Fibroblast of lung (primary cell): ENCODE data around the gene C8B. TPM values are rescaled to one million over a fixed set of nuclear protein-coding genes. Genes with fewer than 3 reads are reported as not detected.

Experiments used
- DNase-seq, 2 donors: peaks; one replicate each; pipeline versions ENCODE4 v3.0.0 to v3.0.0-alpha.2; 2010; ENCODE audit warnings: low read depth in 2 of 2
- H2AFZ ChIP-seq: 2 replicates; pipeline ENCODE4 v1.5.1; 2012; ENCODE audit warnings: low read length, control low read depth, inconsistent platforms
- H3K27ac ChIP-seq: 2 replicates; pipeline ENCODE4 v1.5.1; 2011; ENCODE audit warnings: low read length, control low read depth; ENCODE audit not compliant: insufficient read depth
- H3K27me3 ChIP-seq: 2 replicates; pipeline ENCODE4 v1.5.1; 2011; ENCODE audit warnings: mild to moderate bottlenecking, low read length; ENCODE audit not compliant: control insufficient read depth, insufficient read depth
- H3K36me3 ChIP-seq: 2 replicates; pipeline ENCODE4 v1.5.1; 2011; ENCODE audit warnings: low read length; ENCODE audit not compliant: control insufficient read depth, insufficient read depth
- H3K4me1 ChIP-seq: 2 replicates; pipeline ENCODE4 v1.5.1; 2011; ENCODE audit warnings: low read length; ENCODE audit not compliant: control insufficient read depth, insufficient read depth; ENCODE audit errors: extremely low read depth
- H3K4me2 ChIP-seq: 2 replicates; pipeline ENCODE4 v1.5.1; 2011; ENCODE audit warnings: low read length, control low read depth; ENCODE audit not compliant: insufficient read depth; ENCODE audit errors: extremely low read depth
- H3K4me3 ChIP-seq, 4 experiments: fragments of 200-600 bp in 1 of 4; sonication (generic) in 1 of 4; replicated peaks in 1 of 4; 2 replicates each; pipeline ENCODE4 v1.5.1; 2011 to 2016; ENCODE audit warnings: low read length in 4 of 4, low read depth in 3 of 4, mild to moderate bottlenecking in 3 of 4, control low read depth in 2 of 4, inconsistent platforms in 1 of 4, mixed read lengths in 1 of 4; ENCODE audit not compliant: insufficient read depth in 1 of 4; ENCODE audit errors: control extremely low read depth in 1 of 4
- H3K79me2 ChIP-seq: 2 replicates; pipeline ENCODE4 v1.5.1; 2012; ENCODE audit warnings: mild to moderate bottlenecking, low read length, inconsistent platforms; ENCODE audit not compliant: control insufficient read depth, insufficient read depth
- H3K9ac ChIP-seq: 2 replicates; pipeline ENCODE4 v1.5.1; 2011; ENCODE audit warnings: mild to moderate bottlenecking, low read length, control low read depth; ENCODE audit not compliant: insufficient read depth
- H3K9me3 ChIP-seq: 2 replicates; pipeline ENCODE4 v1.5.1; 2012; ENCODE audit warnings: low read depth, low read length; ENCODE audit not compliant: control insufficient read depth, insufficient read depth
- H4K20me1 ChIP-seq: 2 replicates; pipeline ENCODE4 v1.5.1; 2011; ENCODE audit warnings: low read length; ENCODE audit not compliant: control insufficient read depth, insufficient read depth; ENCODE audit errors: extremely low read depth
- CTCF ChIP-seq, 2 donors: IDR thresholded peaks in 1 of 2; conservative IDR thresholded peaks in 1 of 2; 1 replicate in 1 of 2; 2 replicates in 1 of 2; pipeline ENCODE4 v1.5.1; 2011 to 2012; ENCODE audit warnings: low read length in 2 of 2, control low read depth in 1 of 2, inconsistent platforms in 1 of 2, low read depth in 1 of 2, mild to moderate bottlenecking in 1 of 2
- EZH2 ChIP-seq: IDR thresholded peaks from 2 replicates; pipeline ENCODE4 v1.5.1; 2012; ENCODE audit warnings: low read length, control low read depth, mild to moderate bottlenecking; ENCODE audit errors: missing control alignments
- polyA plus RNA-seq, 2 donors: library from polyadenylated mRNA; depleted of rRNA in 1 of 2; stranded (reverse) in 1 of 2; unstranded in 1 of 2; fragments of >200 nt; gene quantifications; 2 replicates each; pipeline ENCODE4 v1.2.1, GENCODE V29; 2011 to 2012; ENCODE audit warnings: missing spikeins in 1 of 2
- total RNA-seq: library from RNA; depleted of rRNA; stranded (reverse); fragments of >200 nt; gene quantifications from 2 replicates; pipeline ENCODE4 v1.2.1, GENCODE V29; 2014

Gene C8B
- total and polyA plus RNA-seq, 2 donors (not counting 1 experiment from before 2014, with no cell fraction given), result not detected

- TF ChIP-seq CTCF (conservative IDR thresholded peaks at IDR 0.05 in 1 of 2, IDR thresholded peaks at IDR 0.05 in 1 of 2; ENCODE audit: low read depth in 1 of 2, low read length in 2 of 2) (no peak), EZH2 (no peak)
- no peak for DNase-seq
- H3K4me3 ChIP-seq, result no peak overlapping the region
- no peak overlapping the region for H3K27ac ChIP-seq
- H3K4me2 ChIP-seq, result no peak overlapping the region
- H3K9me3 ChIP-seq, result no peaks in the 10 kb centered on the region
- no peaks in the 10 kb centered on the region for H3K27me3 ChIP-seq
- H3K4me1 ChIP-seq, result no peaks in the 10 kb centered on the region
- H2AFZ ChIP-seq, result no peak overlapping the region
- no peaks in the 10 kb centered on the region for H3K36me3 ChIP-seq
- H3K9ac ChIP-seq, result no peak overlapping the region
- H3K79me2 ChIP-seq, result no peaks in the 10 kb centered on the region
- H4K20me1 ChIP-seq, result no peaks in the 10 kb centered on the region
These were observed 49.2 kb downstream of the C8B start for GRCh38 chr1:56916630-56917029.

- no peaks in the 10 kb centered on the region for H3K9me3 ChIP-seq
- H2AFZ ChIP-seq, result no peak overlapping the region
- H4K20me1 ChIP-seq, result no peaks in the 10 kb centered on the region
- no peaks in the 10 kb centered on the region for H3K79me2 ChIP-seq
- DNase-seq, result no peak
- TF ChIP-seq EZH2 (no peak), CTCF (conservative IDR thresholded peaks at IDR 0.05 in 1 of 2, IDR thresholded peaks at IDR 0.05 in 1 of 2; ENCODE audit: low read depth in 1 of 2, low read length in 2 of 2) (no peak)
- no peaks in the 10 kb centered on the region for H3K27me3 ChIP-seq
- no peak overlapping the region for H3K4me2 ChIP-seq
- H3K27ac ChIP-seq, result no peak overlapping the region
- H3K9ac ChIP-seq, result no peak overlapping the region
- H3K36me3 ChIP-seq, result no peaks in the 10 kb centered on the region
- H3K4me1 ChIP-seq, result no peaks in the 10 kb centered on the region
- H3K4me3 ChIP-seq, result no peak overlapping the region
These were observed 49.9 kb downstream of the C8B start for GRCh38 chr1:56915960-56916359.

GRCh38 chr1:56912325-56912724 is 53.5 kb downstream of the C8B start:
- H3K4me2 ChIP-seq, result no peak overlapping the region
- peaks cover 3% of the 10 kb centered on the region for H3K4me1 ChIP-seq
- H3K4me3 ChIP-seq, result no peak overlapping the region
- H3K27me3 ChIP-seq, result no peaks in the 10 kb centered on the region
- no peak for DNase-seq
- TF ChIP-seq EZH2 (no peak), CTCF (conservative IDR thresholded peaks at IDR 0.05 in 1 of 2, IDR thresholded peaks at IDR 0.05 in 1 of 2; ENCODE audit: low read depth in 1 of 2, low read length in 2 of 2) (no peak)
- no peaks in the 10 kb centered on the region for H3K79me2 ChIP-seq
- no peak overlapping the region for H3K27ac ChIP-seq
- no peaks in the 10 kb centered on the region for H3K36me3 ChIP-seq
- H4K20me1 ChIP-seq, result no peaks in the 10 kb centered on the region
- H2AFZ ChIP-seq, result no peak overlapping the region
- H3K9me3 ChIP-seq, result no peaks in the 10 kb centered on the region
- H3K9ac ChIP-seq, result no peak overlapping the region
